Pulmonary artery endothelial cell (primary cell): Measurements from ENCODE around the gene FAM131C. TPM values are rescaled to one million over a fixed set of nuclear protein-coding genes. Genes with fewer than 3 reads are reported as not detected.
"Not testable (repeated sequence)": the region's sequence is repeated elsewhere in the genome, so short reads cannot be mapped to it uniquely, and the experiment has no call there.

Source experiments
- DNase-seq: peaks from one replicate; pipeline ENCODE4 v3.0.0-alpha.2; 2011; ENCODE audit warnings: low read depth, low spot score
- total RNA-seq: library from RNA; depleted of rRNA; stranded (reverse); fragments of >200 nt; gene quantifications from 2 replicates; pipeline ENCODE4 v1.2.3, GENCODE V29; 2014

FAM131C gene
- total RNA-seq, 1 donor from 2014 or later: 0.20 TPM

DNA sequence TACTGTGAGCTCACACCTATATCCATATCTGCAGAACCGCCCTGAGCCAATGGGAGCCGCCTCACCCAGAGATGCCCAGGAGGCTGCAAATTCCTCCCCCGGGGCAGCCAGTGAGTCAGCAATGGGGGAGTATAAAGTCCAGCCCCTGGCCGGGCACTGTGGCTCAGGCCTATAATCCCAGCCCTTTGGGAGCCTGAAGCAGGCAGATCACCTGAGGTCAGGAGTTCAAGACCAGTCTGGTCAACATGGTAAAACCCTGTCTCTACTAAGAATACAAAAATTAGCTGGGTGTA is 34.9 kb downstream of the FAM131C start:
- DNase-seq: no peak

DNA sequence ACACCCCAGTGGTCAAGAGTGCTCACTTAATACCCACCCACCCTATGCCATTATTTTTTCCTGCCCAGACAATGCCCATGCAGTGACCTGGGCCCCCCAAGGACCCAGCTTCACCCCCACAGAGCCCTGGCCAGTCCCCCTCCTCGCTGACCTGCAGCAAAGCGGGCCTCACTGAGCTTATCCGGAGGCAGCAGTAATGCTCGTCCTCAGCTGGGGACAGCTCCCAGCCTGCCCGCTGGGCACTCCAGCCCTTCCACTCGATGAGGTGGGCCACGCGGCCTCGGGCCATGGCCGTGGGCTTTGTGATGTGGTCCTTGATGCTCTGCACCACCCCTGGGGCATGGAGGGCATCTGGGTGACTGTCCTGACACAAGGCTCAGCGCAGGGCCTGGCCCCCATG is 37.0 kb downstream of the FAM131C start:
- not testable (repeated sequence) for DNase-seq

DNA sequence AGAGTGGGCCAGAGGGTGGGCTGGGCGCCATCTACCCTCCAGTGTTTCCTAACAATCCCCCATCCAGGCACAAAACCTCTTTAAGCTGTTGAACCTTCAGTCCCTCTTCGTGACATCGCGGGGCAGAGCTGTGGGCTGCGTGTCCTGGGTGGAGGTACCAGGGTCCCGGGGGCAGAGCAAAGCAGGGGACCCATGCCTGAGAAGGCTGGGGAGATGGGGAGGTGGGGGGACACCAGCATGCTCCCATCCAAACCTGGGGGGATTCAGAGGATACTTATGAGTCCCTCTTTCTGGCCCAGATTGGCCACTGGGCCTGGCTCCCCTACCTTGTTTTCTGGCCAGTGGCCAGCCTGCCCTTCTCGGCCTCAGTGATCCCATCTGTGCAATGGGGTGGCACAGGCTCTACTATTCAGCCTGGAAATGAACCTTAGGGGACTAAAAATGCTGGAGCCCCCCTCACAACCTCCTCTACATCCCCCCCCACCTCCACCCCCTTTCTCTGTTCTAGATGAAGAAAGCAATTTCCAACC is 40.3 kb downstream of the FAM131C start:
- not testable (repeated sequence) for DNase-seq

DNA sequence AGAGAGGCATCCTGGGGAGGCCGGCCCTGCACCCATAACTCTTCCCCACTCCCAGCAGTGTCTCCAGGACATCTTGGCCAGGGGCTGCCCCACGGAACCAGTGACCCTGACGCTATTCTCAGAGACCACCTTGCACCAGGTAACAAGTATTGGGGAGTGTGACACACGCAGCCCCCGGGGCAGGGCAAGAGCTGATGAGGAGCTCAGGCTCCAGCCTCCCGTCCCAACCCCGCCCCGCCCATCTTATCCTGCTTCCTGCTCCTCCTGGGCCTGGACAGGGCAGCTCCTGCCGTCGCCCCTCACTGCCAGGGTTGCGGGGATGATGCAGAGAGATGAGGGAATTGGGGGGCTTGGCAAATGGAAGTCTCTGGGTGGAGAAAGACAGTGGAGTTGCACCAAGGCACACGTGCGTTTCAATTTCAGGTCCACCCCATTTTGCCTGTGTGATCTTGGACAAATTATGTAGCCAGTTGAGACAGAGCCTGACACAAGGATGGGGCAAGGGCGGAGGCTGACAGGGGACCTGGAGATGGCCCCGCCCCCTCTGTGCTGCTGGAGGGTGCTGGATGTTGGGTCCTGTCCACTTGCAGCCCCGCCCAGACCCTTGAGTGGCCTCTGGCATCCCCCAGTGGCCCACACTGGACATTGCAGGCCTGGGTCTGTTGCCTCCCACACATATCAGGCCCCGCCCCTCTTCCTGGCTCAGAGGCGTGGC is 40.9 kb downstream of the FAM131C start:
- peak; percentile 49 for DNase-seq

DNA sequence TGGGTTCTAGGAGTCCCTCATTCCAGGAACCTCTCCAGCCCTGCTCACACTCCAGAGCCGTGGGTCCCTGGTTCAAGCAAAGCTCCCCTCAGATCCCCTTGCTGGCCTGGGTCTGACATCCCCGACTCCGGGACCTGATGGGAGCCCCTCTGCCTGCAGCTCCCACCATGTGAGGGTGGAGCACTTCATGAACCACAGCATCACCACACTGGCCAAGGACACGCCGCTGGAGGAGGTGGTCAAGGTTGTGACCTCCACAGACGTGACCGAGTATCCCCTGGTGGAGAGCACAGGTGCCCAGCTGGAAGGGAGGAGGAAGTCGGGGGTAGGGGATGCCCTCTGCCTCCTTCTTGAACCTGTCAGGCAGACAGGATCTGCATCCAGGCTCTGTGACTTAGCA is 41.9 kb downstream of the FAM131C start:
- no peak for DNase-seq

DNA sequence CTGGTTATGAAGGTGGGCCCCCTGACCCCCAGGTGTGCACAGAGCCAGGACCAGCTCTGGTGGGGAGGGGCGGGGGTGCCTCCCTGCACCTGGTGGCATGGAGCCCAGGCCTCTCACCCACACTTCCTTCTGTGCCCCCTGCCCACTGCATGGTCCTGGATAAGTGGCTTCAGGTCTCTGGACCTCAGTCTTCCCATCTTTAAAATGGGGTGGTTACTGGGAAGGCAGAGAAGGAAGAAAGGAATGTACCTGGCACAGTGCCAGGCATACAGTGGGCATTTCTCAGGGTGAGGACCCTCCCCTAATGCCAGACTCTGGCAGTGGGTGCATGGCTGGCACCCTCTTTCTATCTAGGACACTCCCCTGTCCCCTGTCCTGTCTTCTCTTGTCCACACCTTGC is 44.2 kb downstream of the FAM131C start:
- DNase-seq: no peak

DNA sequence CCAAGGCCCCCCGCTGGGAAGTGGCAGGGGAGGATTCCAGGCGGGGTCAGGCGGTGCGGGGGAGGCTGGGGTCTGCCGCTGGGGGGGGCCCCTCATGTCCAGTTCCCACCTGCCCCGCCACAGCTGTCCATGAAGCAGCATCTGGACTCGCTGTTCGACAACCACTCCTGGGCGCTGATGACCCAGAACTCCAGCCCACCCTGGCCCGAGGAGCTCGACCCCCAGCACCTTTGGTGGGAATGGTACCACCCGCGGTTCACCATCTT is 44.5 kb downstream of the FAM131C start:
- DNase-seq: not testable (repeated sequence)

DNA sequence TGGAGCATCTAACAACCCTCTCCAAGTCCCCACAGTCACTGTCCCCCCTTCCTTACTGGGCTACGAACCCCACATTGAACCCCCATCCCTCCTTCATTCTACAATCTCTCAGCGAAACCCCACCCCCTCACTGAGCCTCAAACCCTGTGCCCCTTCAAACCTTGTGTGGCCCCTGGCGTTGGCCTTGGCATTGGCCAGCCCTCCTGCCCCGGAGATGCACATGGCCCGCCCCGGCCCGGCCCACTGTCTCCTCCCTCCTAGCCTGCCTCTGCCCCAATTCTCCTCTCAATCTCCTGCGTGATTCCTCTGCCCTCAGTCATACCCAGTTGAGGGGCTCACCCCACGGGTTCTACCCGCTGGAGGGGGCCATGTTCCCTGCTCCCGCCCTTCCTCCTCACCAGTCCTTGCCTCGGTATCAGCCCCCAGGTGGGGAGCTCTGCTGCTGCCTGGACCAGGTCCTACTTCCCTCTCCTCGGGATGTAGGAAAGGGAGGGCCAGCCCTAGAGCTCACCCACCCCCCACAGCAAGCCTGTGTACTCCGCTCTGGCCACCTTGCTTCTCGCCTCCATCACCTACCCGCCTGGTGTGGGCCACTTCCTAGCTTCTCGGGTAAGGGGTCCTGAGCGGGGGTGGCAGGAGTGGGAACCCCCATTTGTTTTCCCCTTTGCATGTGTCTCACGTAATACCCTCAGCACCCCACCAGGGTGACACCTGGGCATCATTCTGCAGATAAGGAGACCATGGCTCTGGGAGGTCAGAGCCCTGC is 45.0 kb downstream of the FAM131C start:
- DNase-seq: no peak

DNA sequence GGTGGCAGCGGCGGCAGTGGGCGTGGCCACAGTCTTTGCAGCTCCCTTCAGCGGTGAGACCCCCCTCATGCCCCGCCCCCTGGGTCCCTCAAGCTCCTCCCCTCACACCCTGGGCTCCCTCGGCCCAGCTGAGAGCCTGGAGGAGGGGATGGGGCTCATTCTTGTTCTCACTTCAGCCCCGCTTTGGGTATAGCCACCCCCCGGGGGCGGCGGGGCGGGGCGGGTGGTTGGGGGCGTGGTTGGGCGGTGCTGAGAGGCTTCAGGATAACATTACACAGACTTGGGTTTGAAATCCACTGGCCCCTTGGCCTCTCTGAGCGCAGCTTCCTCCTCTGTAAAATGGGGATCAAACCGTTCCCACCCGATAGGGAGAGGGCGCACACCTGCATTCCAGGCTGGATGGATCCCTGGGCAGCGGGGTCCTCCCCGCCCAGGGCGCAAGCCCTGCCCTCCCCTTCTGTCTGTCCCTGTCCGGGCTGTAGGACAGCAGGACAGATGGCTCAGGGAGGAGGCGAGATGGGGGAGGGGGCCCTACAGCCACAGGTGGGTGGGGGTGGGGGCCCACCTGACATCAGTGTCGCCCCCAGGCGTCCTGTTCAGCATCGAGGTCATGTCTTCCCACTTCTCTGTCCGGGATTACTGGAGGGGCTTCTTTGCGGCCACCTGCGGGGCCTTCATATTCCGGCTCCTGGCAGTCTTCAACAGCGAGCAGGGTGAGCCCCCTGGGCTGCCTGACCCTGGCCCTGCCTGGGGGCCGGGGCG is 46.5 kb downstream of the FAM131C start:
- DNase-seq: no peak

DNA sequence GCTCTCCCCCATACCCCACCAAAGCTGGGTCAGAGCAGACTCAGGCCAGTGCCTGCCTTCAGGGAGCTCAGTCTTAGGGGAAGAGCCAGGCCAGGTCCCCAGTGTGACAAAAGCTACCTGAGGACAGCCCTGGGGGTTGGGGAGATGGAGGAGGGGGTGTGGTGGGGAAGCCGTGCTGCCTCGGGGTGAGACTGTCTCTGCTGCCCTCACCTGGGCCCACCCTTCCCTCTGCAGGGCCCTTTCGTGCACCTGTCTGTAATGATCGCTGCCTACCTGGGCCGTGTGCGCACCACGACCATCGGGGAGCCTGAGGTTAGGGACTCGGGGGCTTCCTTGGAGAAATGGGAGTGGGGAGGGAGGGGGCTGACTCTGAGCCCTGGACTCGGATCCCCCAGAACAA is 47.1 kb downstream of the FAM131C start:
- DNase-seq: not testable (repeated sequence)

DNA sequence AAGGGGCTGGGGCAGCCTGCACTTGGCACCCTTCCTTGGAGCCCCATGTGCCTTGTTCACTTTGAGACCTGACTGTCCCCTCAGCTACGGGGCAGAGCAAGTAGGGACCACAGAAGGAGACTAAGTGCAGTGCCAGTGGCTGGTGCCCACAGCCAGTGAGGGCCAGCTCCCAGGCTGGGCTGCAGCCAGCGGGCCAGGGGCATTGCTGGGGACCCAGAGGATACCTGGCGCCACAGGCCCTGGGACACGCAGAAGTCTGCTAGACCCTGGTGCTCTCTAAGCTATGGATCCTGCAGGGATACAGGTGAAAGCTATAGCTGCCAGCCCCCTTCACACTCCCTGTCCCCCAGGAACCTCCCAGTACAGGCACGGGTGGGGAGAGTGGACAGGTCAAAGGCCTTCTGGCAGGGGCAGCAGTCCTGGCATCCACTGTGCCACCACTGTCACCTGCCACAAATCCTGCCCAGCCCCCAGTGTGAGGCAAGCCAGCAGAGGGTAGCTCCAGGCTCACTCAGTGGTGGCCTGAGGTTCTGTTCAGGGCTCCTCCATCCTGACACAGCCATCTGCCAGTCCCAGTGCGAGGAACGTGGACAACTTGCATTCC is 50.3 kb downstream of the FAM131C start:
- DNase-seq: no peak

DNA sequence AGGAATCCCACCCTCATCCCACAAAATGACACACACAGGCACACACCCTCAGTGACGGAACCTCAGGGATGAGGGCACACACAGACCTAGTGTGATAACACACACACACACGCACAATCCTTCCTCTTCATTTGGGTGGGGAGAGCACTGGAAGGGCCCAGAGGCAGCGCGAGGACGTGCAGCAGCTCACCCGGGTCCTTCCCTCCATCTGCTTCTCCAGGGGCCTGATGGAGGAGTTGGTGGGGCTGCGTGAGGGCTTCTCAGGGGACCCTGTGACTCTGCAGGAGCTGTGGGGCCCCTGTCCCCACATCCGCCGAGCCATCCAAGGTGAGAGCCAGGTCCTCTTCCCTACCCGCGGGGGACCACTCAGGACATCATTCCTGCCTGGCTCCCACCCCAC is 51.1 kb downstream of the FAM131C start:
- no peak for DNase-seq

DNA sequence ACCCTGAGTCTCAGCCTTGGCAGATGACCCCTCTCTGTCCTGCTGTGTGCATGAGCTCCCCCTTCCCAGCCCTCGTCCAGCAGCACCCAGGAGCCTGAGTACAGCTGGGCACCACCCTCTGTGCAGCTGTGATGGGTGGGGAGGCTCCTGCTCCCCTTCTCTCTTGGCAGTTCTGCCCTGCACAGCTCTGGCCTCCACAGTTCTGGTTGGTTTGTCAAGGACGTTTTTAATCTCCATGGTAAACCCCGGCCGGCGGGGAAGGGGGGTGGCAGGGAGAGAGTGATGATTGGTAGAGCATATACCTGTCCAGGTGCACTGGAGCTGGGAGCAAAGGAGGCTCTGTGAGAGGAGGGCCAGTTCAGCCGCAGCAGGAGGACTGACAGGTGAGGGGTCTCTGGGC is 51.8 kb downstream of the FAM131C start, which contains the start of gene CLCNKA:
Gene CLCNKA (plus strand): TSS at position 356 of the 400 bp plus-strand sequence. CDS start 584 bp downstream, outside the sequence.
- DNase-seq: no peak

DNA sequence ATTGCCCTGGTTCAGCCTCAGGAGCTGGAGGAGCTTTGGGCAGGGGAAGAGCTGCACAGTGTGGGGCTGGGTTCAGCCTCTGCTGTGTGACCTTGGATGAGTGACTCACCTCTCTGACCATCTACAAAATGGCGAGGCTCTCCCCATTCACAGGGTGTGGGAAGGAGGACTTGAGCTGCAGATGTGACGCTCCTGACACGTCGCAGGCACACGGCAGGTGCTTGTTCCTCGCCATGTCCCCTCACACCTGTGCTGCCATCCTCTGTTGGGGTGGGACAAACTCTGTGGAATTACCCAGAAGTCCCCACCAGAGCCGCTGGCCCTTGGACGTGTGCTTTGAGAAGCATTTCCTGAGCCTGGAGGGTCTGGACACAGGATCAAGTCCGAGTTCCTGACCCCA is 52.6 kb downstream of the FAM131C start:
- not testable (repeated sequence) for DNase-seq

DNA sequence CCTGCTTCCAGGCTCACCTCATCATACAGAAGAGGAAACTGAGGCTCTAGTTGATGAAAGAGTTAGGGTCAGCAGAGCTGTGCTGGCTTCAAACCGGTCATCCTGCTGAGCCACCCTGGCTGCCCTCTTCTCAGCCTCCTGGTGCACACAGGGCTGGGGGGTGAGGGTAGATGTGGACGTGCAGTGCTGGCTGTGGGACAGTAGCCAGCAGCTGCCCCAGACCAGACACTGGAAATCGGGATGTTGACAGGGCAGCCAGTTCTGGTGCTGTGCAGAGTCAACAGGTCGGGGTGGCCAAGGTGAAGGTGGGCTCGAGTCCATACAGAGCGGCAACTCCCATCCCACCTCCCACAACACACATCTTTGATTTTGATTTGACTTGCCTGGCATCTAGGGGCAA is 53.1 kb downstream of the FAM131C start:
- DNase-seq: no peak

DNA sequence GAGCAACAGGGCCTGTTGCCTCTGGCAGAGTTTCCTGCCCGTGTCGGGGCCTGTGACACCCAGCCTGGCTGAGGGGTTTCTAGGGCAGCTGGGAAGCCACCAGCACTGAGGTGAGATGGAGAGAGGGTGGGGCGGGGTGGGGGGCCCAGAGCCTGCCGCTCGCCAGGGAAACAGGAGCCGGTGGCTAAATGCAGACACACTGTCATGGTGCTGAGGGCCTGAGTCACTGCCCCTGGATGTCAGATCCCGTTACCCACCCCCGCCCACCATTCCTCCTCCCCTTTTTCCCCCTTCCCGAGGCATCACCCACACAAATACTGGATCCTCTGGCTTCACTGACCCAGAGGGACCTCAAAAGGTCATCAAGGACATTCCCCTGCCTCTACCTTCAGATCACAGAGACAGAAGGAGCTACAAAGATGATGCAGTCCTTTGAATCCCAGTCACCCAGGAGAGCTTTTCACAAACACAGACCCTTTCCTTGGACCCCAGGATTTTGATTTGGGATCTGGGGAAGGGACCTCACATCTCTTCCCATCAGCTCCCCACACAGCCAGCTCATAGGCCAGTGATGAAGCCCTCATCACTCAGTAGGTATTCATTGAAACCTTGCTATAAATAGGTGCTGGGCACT is 53.7 kb downstream of the FAM131C start:
- DNase-seq: no peak

DNA sequence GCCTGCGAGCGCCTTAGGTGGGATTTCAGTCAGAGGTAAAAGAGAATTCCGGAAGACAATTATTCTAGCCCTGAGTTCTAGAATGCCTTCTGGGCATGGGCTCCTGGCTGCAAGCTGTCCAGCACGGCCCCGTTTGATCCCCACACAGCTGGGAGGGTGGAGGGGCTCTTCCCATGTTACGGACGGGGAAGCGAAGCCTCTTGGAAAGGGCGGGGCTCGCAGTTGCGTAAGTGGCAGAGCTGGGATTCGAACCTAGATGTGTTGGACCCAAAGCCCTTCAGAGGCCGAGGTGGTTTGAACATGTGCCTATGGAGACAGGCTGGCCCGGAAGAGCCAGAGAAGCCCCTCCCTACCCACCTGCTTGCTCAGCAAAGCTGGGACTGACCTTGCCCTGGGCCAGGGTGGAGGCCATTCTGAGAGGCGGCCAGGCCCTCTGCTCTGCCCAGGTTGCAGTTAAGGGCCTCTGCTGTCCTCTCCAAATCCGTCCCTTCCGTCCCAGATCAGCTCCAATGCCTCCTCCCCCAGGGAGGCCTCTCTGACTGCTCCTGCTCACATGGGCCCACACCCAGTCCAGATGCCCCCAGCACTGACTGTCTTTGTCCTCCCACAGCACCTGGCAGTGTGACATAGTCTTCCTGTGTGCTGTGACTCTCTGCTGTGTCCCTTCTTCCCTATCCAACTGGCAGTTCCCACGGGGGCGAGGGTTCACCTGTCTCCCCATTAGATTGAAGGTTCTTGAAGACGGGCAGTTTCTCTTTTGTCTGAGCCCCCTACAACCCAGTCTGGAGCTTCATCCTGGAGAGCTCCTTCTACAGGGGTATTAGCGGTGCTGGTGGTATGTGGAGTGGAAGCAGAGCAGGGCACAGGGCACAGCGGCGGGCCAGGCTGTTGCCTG is 54.5 kb downstream of the FAM131C start:
- DNase-seq: no peak

DNA sequence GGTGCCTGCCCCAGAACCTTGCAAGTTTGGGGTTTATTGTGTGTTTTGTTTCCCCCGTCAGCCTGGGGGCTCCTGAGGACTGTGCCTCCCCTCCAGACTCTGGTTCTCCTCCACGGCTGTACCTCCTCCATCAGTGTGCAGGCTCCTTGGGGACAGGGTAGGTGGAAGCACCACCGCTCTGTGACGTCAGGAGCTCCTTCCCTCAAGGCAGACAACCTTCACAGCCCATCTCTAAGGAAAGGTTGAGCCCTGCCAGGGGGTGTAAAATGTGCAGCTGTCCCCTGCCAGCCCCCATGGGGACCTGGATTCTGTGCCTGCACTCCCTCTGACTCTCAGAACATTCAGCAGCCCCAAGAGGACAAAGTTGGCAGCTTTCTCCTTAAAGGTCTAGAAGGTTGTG is 55.1 kb downstream of the FAM131C start:
- DNase-seq: no peak

DNA sequence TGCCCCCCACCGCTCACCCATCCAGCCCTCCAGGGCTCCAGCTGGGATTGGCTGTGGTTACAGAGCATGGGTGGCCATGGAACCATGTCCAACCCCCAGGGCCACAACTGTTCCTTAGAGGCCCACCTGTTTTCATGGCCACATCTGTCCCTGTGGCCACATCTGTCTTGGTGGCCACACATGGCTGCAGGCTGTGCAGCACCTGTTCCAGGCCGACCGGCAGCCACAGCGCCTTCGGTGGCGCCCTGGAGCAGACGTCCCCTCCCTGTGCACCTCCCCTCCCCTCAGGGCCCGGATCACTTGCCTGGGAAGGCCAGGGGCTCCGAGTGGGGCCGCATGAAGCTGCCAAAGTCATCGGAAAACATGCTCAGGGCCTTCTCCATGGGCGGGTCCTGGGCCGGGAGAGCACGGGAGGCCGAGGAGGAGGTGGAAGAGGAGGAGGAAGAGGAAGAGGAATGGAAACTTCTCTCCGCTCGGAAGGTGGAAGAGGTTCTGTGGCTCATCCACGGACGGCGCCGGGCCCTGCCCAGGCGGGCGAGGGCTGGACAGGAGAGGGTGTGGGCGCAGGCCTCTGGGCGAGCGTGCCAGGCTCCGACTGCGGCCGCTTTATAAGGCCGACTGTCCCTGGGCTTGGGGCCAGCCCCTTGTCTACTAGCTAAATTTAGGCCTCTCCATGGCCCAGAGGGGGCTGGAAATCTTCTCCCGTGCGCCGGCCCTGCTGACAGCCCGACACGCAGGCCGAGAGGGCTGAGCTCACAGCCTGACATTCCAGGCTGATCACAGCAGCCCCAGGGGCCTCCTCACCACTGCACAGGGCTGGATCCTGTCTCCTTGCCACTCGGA is 55.8 kb downstream of the FAM131C start, which contains the start of gene HSPB7:
Gene HSPB7 (minus strand): TSS at position 583 of the 843 bp plus-strand sequence. CDS start 80 bp downstream, at position 503.
- no peak for DNase-seq
